H1 (cell line): ENCODE measurements around the gene RPL41. TPM values are rescaled to one million over a fixed set of nuclear protein-coding genes. Genes with fewer than 3 reads are reported as not detected.

ENCODE experiments used
- SUZ12 ChIP-seq: fragments of 200-600 bp; sonication (generic); IDR thresholded peaks from 2 replicates; pipeline ENCODE4 v1.6.1; 2012; ENCODE audit warnings: mild to moderate bottlenecking, inconsistent platforms, low read length, moderate library complexity, mixed read lengths
- polyA plus RNA-seq, 7 experiments: library from polyadenylated mRNA; depleted of rRNA in 3 of 7; stranded (reverse) in 5 of 7; unstranded in 2 of 7; fragments of >200 nt in 5 of 7; fragments of 200-250 nt in 2 of 7; gene quantifications; 1 replicate in 5 of 7; 2 replicates in 1 of 7; 4 replicates in 1 of 7; pipeline versions ENCODE4 v1.2.1 to v1.2.3, GENCODE V29; 2011 to 2013; ENCODE audit warnings: missing spikeins in 2 of 7, mixed read lengths in 2 of 7
- total RNA-seq: library from RNA; stranded (reverse); fragmentation: NEBNext Ultra II Directional; extraction: Animal tissue kit (Norgen Biotek cat#: 25700); gene quantifications from 2 replicates; pipeline ENCODE4 v1.2.1, GENCODE V29; 2021
- TF ChIP-seq, protein P1 (sequence below): fragments of 300-600 bp; sonication (generic); IDR thresholded peaks from 2 replicates; pipeline ENCODE4 v1.7.1; 2012; ENCODE audit warnings: low read length, moderate library complexity, mild to moderate bottlenecking, inconsistent platforms; ENCODE audit not compliant: insufficient replicate concordance

RPL41 gene
- total and polyA plus RNA-seq, 2 of the 8 experiments (the other 6 are each of a cell fraction or from before 2014, with no cell fraction given), result 4,440 to 16,488 TPM

DNA sequence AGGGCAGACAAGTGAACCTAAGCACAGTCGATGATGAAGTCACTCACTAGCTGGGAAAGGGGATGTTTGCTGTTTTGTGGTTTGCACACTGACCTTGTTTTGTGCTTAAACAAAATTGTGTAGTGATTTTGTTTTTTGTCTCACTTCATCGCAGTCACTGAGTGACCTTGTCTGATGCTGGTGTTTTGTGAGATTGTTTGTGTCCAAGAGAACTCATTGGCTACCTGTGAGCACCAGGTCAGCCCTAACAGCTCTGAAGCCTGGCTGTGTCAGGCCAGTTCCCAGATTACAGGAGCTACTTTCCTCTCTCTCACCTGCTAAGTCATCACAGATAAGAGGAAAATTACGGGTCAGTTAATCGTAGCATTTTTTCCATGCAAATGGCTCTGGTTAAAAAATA is 7.7 kb downstream of the RPL41 start (continued):
- TF ChIP-seq, protein P1, sequence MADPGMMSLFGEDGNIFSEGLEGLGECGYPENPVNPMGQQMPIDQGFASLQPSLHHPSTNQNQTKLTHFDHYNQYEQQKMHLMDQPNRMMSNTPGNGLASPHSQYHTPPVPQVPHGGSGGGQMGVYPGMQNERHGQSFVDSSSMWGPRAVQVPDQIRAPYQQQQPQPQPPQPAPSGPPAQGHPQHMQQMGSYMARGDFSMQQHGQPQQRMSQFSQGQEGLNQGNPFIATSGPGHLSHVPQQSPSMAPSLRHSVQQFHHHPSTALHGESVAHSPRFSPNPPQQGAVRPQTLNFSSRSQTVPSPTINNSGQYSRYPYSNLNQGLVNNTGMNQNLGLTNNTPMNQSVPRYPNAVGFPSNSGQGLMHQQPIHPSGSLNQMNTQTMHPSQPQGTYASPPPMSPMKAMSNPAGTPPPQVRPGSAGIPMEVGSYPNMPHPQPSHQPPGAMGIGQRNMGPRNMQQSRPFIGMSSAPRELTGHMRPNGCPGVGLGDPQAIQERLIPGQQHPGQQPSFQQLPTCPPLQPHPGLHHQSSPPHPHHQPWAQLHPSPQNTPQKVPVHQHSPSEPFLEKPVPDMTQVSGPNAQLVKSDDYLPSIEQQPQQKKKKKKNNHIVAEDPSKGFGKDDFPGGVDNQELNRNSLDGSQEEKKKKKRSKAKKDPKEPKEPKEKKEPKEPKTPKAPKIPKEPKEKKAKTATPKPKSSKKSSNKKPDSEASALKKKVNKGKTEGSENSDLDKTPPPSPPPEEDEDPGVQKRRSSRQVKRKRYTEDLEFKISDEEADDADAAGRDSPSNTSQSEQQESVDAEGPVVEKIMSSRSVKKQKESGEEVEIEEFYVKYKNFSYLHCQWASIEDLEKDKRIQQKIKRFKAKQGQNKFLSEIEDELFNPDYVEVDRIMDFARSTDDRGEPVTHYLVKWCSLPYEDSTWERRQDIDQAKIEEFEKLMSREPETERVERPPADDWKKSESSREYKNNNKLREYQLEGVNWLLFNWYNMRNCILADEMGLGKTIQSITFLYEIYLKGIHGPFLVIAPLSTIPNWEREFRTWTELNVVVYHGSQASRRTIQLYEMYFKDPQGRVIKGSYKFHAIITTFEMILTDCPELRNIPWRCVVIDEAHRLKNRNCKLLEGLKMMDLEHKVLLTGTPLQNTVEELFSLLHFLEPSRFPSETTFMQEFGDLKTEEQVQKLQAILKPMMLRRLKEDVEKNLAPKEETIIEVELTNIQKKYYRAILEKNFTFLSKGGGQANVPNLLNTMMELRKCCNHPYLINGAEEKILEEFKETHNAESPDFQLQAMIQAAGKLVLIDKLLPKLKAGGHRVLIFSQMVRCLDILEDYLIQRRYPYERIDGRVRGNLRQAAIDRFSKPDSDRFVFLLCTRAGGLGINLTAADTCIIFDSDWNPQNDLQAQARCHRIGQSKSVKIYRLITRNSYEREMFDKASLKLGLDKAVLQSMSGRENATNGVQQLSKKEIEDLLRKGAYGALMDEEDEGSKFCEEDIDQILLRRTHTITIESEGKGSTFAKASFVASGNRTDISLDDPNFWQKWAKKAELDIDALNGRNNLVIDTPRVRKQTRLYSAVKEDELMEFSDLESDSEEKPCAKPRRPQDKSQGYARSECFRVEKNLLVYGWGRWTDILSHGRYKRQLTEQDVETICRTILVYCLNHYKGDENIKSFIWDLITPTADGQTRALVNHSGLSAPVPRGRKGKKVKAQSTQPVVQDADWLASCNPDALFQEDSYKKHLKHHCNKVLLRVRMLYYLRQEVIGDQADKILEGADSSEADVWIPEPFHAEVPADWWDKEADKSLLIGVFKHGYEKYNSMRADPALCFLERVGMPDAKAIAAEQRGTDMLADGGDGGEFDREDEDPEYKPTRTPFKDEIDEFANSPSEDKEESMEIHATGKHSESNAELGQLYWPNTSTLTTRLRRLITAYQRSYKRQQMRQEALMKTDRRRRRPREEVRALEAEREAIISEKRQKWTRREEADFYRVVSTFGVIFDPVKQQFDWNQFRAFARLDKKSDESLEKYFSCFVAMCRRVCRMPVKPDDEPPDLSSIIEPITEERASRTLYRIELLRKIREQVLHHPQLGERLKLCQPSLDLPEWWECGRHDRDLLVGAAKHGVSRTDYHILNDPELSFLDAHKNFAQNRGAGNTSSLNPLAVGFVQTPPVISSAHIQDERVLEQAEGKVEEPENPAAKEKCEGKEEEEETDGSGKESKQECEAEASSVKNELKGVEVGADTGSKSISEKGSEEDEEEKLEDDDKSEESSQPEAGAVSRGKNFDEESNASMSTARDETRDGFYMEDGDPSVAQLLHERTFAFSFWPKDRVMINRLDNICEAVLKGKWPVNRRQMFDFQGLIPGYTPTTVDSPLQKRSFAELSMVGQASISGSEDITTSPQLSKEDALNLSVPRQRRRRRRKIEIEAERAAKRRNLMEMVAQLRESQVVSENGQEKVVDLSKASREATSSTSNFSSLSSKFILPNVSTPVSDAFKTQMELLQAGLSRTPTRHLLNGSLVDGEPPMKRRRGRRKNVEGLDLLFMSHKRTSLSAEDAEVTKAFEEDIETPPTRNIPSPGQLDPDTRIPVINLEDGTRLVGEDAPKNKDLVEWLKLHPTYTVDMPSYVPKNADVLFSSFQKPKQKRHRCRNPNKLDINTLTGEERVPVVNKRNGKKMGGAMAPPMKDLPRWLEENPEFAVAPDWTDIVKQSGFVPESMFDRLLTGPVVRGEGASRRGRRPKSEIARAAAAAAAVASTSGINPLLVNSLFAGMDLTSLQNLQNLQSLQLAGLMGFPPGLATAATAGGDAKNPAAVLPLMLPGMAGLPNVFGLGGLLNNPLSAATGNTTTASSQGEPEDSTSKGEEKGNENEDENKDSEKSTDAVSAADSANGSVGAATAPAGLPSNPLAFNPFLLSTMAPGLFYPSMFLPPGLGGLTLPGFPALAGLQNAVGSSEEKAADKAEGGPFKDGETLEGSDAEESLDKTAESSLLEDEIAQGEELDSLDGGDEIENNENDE, result no peak
- no peak for TF ChIP-seq SUZ12
- TF ChIP-seq, all 59 proteins: peak for 0
